Sigmoid colon (tissue), 4 donors: ENCODE measurements around the gene KLHL12.

ENCODE experiments used
- EP300 ChIP-seq, 4 donors: sonication (generic); formaldehyde crosslinking; IDR thresholded peaks; one replicate each; pipeline ENCODE4 v1.6.1; 2017; ENCODE audit warnings: antibody characterized with exemption in 4 of 4
- POLR2A ChIP-seq, 2 donors: fragments of 450-650 bp; IDR thresholded peaks; one replicate each; pipeline ENCODE4 v1.6.1; 2016; ENCODE audit warnings: antibody characterized with exemption in 2 of 2, mild to moderate bottlenecking in 2 of 2, moderate library complexity in 2 of 2
- POLR2AphosphoS5 ChIP-seq, 4 donors: sonication (generic); formaldehyde crosslinking; IDR thresholded peaks; one replicate each; pipeline ENCODE4 v1.6.1; 2017; ENCODE audit warnings: antibody characterized with exemption in 4 of 4
- TF ChIP-seq, protein P1 (sequence below), 4 experiments: fragments of 450-650 bp in 3 of 4; fragments of 200-600 bp in 1 of 4; IDR thresholded peaks; one replicate each; pipeline ENCODE4 v1.5.1; 2016 to 2019; ENCODE audit warnings: antibody characterized with exemption in 4 of 4, mild to moderate bottlenecking in 3 of 4, moderate library complexity in 2 of 4

GRCh38 chr1:202967684-202968281, 40.7 kb upstream of the KLHL12 start:
- TF ChIP-seq, protein P1, sequence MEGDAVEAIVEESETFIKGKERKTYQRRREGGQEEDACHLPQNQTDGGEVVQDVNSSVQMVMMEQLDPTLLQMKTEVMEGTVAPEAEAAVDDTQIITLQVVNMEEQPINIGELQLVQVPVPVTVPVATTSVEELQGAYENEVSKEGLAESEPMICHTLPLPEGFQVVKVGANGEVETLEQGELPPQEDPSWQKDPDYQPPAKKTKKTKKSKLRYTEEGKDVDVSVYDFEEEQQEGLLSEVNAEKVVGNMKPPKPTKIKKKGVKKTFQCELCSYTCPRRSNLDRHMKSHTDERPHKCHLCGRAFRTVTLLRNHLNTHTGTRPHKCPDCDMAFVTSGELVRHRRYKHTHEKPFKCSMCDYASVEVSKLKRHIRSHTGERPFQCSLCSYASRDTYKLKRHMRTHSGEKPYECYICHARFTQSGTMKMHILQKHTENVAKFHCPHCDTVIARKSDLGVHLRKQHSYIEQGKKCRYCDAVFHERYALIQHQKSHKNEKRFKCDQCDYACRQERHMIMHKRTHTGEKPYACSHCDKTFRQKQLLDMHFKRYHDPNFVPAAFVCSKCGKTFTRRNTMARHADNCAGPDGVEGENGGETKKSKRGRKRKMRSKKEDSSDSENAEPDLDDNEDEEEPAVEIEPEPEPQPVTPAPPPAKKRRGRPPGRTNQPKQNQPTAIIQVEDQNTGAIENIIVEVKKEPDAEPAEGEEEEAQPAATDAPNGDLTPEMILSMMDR (IDR thresholded peaks at IDR 0.05), result no peak
- no peak for TF ChIP-seq EP300 (IDR thresholded peaks at IDR 0.05)
- no peak for TF ChIP-seq POLR2AphosphoS5 (IDR thresholded peaks at IDR 0.05)
- TF ChIP-seq POLR2A (IDR thresholded peaks at IDR 0.05), result no peak
